Skeletal muscle cell (primary cell): ENCODE measurements around the gene EXOC6.
"Not testable (repeated sequence)": the region's sequence is repeated elsewhere in the genome, so short reads cannot be mapped to it uniquely, and the experiment has no call there.

Experiments
- DNase-seq: peaks from one replicate; pipeline ENCODE4 v3.0.0-alpha.2; 2010; ENCODE audit warnings: low read depth
- H3K4me3 ChIP-seq: 2 replicates; pipeline ENCODE4 v1.5.1; 2011; ENCODE audit warnings: low read depth, mild to moderate bottlenecking, control low read depth, low read length, moderate library complexity

Gene EXOC6

DNA sequence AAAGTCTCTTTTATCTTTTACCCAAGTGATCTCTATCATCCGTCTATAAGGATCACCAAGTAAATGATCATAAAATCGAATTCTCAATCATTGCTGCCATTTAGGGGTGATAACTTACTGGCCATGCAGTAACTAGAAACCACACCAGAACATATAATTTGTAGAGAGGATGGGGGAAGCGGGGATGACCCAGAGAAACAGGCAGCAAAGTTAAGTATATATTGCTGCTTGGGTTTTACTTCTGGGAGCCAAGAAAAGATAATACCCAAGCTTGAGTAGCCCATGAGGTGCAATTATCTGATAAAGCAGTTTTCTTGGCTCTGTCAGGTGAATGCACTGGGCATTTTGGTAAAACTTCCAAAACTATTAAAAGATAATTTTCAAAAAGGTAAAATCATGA lies 18.9 kb downstream of the EXOC6 start:
- DNase-seq, result no peak
- H3K4me3 ChIP-seq, result no peak overlapping the region

DNA sequence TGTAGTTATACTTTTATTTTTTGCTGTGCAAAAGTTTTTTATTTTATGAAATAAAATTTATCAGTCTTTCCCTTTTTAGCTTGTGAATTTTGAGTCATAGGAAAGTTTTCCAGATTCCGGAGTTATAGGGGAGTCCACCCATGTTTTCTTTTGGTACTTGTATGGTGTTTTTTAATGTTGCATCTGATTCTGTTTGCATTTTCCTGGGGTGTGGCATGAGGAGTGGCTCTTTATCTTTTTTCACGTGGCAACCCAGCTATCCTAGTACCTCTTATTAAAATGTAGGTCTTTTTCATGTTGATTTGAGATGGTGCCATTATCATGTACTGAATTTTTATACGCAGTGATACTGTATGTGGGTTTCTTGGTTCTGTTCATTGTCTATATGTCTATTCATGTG lies 19.7 kb downstream of the EXOC6 start:
- no peak overlapping the region for H3K4me3 ChIP-seq
- no peak for DNase-seq

DNA sequence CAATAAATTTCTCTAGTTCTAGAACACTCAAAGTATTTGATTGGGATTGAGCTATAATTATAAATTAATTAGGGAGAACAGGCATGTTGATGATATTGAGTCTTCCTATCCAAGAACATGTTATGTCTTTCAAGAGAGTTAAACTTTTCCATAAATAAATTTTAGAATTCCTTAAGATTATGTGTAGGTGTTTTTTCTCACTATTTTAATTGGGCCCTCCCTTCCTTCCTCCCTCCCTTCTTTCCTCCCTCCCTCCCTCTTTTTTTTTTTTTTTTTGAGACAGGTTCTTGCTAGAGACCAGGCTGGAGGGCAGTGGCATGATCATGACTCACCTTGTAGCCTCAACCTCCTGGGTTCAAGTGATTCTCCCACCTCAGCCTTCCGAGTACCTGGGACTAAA lies 20.2 kb downstream of the EXOC6 start:
- DNase-seq, result no peak
- H3K4me3 ChIP-seq, result no peak overlapping the region

DNA sequence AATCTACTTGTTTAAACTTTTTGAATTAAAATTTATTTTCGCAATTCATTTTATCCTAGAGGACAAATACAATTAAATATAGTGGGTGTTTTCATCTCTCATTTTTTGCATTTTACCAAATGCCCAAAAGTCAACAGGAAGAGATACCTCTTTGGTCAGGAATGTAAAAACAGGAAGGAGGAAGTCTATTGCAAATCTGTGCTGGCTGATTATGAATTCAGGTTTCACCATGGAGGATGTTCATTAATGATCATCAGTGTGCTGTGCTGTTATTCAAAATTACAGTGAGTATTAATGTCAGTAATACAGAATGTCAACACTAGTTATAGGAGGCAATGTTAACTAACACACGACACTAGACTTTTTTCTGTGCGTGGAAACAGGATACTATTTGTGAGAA lies 24.7 kb downstream of the EXOC6 start:
- DNase-seq, result no peak
- H3K4me3 ChIP-seq, result no peak overlapping the region

DNA sequence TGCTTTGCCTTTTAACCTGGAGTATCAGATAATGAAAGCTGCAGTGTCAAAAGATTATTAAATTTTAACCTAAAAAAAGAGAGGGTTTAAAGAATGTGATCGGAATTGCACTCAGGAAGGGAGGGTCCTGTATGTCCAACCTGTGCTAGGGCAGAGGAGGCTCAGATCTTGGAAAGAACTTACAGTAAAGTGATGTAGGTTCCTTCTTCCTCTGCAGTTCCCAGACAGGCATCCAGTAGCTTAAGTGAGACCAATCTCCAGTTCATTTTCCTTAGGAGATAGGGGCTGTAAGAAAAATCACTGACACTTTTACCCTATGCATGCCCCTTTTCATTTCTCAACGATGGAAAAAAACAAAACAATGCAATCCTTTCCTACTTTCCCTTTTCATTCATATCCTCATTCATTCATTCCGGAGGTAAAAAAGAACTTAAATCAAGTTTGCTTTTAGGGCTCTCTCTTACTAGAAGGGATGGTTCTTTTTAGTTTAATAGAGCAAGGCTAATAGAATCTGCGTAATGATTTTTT lies 28.3 kb downstream of the EXOC6 start:
- H3K4me3 ChIP-seq, result no peak overlapping the region
- no peak for DNase-seq

DNA sequence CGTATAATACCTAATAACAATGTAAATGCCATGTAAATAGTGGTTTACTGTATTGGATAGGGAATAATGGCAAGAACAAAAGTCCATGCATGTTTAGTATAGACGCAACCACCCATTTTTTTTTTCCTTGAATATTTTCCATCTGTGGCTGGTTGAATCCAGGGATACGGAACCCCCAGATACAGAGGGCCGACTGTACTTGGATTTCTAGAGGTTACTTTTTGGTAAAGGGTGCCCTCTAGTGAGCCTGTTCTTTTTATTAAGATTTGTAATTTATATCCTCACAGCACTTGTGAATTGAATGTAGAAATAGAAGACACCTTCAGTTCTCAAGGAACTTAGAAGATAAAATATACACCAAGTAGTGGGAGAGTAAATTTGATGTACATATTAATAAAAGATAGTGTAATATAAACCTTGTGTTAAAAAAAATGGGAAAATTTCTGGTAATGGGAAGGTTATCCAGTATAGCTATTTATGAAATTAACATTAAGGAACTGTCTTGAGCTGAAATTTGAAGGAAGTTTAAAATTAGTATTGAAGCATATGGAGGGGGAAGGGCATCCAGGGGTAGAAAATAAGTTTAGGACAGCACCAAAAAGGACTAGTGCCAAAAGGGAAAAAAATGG lies 32.0 kb downstream of the EXOC6 start:
- no peak overlapping the region for H3K4me3 ChIP-seq
- DNase-seq, result no peak

DNA sequence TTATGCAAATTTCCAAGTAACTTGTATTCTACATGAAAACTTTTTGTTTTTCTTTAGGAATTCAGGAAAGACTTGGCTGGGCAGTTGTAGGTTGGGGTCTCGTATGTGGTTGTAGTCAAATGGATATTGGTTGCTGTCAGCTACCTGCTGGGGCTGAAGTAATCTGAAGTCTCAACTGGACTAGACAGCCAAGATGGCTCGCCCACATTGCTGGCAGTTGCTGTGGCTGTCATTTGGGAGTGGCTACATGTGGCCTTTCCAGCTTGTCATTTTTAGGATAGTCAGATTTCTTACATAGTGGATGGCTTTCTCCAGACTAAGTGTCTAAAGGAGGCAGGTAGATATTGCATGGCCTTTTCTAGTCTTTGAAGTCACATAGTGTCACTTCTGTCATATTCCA lies 32.6 kb downstream of the EXOC6 start:
- no peak overlapping the region for H3K4me3 ChIP-seq
- DNase-seq, result no peak

DNA sequence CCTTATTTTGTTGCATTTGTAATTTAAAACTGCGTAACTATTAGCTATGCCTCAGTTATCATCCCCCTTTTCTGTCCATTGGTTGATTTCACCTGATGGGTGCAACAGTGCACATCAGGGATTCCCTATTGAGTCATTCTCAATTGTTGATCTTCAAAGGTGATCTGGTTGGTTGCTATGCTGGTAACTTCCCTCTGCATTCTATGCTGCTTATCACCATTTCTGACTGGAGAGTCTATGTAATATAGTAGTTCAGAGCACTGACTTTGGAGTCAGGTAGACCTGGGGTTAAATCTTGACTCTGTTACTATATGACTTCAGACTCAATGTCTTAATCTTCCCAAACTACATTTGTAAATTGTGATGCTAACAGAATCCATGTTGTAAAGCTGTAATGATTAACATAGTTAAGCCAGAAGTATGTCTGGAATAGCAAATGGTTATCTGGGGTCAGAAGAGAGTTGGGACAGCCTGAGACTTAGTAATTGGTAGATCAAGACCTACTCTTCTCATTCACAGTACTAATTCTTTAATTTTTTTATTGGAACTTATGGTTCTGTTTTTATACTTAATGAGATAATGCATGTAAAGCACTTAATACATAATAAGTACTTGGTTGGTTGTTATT lies 38.1 kb downstream of the EXOC6 start:
- H3K4me3 ChIP-seq, result no peak overlapping the region
- no peak for DNase-seq

DNA sequence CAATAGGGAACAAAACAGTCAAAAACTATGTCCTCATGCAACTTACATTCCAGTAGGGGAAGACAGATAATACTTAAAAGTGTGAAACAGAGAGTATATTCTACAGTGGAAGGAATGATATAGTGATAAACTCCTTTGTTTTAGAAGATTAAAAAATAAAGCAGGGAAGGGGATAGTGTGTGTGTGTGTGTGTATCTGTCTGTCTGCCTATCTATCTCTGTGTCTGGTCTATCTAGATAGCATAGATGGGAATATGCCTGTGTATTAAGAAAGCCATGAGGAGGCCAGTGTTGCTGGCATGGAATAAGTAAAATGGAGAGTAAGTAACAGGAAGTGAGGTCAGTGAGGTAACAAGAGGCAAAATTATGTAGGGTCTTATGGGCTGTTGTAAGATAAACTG lies 42.2 kb downstream of the EXOC6 start:
- no peak overlapping the region for H3K4me3 ChIP-seq
- DNase-seq, result no peak

DNA sequence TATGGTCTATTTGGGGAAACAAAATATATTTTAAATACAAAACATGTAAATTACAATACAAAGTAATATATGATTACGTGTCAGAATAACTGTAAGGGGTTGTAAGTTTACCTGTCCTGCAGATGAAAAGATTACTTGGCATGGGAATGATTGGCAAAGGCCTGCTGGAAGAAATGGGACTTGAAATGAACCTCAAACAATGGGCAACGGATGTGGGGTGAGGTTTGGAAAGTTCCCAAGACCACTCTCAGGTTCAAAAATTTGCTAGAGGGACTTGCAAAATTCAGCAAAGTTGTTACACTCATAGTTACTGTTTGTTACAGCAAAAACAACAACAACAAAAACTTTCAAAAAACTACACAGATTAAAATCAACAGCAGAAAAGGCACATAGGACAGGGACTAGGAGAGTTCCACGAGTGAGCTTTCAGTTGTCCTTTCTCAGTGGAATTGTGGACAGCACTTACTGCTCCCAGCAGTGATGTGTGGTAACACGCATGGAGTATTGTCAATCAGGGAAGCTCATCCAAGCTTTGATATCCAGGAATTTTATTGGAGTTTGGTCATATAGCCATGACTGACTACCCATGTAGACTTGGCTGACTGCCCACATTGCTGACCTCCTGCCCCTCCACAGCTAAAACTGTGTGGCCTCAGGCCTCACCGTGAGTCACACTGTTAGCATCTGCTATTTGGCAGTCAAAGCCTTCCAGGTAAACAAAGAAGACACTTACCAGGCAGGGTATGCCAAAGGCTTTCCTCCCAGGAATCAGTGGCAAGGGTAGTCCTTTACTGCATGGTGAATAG lies 43.8 kb downstream of the EXOC6 start:
- peak; percentile 76 for DNase-seq
- H3K4me3 ChIP-seq, result no peak overlapping the region

DNA sequence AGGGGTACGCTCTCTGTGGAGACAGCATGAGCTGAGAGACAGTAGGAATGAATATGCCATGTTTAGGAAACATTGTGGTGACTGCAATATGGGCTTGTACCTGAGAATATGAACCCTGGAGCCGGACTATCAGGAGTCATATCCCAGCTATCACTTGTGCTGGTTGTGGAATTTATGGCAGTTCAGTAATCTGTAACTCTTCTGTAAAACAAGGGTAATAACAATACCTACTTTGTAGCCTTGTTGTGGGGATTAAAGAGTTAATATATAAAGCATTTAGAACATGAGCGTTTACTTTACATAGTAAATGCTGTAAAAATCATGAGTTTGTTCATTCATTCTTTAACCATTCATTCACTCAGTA lies 44.4 kb downstream of the EXOC6 start:
- no peak overlapping the region for H3K4me3 ChIP-seq
- no peak for DNase-seq

DNA sequence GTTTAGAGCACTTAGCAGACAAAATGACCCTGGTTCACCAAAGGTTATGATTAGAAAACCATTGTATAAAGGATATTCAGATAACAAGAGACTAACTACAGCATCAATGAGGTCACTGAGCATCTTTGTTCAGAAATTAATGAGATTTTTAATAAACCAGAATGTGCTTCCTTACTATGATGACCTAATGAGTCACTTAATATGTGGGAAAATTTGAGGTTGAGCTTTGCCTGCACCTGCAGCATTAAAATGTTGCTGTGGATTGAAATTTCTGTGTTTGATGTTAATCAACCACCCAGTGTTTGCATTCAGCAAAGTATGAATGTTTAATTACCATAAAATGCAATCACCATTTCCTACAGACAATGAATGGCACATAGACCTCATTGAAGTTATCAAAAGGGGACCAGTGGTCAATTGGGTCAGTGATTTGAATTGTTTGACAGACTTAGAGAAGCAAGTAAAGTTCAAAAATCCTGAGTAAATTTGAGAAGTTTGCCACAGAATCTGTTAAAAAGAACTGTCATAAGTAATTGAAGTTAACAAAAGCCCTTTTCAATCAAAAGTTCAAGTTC lies 45.8 kb downstream of the EXOC6 start:
- no peak overlapping the region for H3K4me3 ChIP-seq
- DNase-seq, result no peak

DNA sequence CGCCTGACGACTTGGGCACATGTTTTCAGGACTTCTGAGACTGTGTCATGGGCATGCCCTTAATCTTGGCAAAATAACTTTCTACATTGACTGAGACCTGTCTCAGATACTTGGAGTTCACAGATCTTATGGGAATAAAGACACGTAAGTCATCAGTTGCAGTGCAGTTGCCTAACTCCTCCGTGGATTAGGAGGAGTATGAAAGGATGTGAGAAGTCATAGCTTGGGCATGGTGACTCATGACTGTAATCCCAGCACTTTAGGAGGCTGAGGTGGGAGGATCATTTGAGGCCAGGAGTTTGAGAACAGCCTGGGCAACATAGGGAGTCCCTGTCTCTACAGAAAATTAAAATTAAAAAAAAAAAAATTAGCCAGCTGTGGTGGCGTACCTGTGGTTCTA lies 49.6 kb downstream of the EXOC6 start:
- no peak for DNase-seq
- H3K4me3 ChIP-seq, result no peak overlapping the region

DNA sequence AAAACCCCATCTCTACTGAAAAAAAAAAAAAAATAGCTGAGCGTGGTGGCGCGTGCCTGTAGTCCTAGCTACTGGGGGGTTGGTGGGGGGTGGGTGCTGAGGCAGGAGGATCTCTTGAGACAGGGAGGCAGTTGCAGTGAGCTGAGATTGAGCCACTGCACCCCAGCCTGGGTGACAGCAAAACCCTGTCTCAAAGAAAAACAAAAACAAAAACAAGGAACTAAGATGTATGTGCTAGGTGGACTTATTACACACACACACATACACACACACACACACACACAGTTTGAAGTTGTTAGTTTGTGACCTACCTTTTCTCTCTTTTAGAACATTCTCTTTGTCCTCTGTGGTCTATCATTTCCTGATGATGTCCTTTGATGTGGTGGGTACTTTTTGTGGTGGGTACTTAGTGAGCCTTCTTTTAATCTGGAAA lies 53.5 kb downstream of the EXOC6 start:
- no peak for DNase-seq
- no peak overlapping the region for H3K4me3 ChIP-seq

DNA sequence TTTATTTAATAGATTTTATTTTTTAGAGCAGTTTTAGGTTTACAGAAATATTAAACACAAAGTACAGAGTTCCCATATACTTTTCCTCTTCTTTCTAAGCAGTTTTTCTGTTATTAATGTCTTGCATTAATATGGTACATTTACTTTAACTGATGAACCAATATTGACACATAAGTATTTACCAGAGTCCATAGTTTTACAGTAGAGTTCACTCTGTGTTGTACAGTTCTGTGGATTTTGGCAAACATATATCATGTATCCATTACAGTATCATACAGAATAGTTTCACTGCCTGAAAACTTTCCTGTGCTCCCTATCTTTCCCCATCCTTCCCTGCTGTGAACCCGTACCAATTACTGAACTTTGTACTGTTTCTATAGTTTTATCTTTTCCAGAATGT lies 55.3 kb downstream of the EXOC6 start:
- DNase-seq, result no peak

DNA sequence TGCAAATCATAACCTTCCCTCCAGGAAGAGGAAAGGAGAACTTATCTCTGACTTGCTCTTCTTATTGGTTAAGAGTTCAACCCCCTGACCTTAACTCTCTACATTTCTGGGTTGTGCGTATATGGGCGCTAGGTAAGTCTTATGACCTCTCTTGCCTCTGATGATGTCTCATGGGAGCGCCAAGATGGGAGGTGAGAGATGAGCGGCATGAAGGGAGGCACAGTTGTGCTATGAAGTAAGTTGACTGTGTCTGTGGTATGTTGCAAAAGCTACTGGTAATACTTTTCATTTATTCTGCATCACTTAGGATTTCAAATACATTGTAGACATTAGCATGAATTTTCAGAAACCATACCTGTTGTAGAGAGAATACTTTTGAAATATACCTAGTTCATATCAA lies 59.0 kb downstream of the EXOC6 start:
- no peak overlapping the region for H3K4me3 ChIP-seq
- DNase-seq, result no peak

More for the DNA sequence above, 55.3 kb downstream of the EXOC6 start:
- no peak overlapping the region for H3K4me3 ChIP-seq

DNA sequence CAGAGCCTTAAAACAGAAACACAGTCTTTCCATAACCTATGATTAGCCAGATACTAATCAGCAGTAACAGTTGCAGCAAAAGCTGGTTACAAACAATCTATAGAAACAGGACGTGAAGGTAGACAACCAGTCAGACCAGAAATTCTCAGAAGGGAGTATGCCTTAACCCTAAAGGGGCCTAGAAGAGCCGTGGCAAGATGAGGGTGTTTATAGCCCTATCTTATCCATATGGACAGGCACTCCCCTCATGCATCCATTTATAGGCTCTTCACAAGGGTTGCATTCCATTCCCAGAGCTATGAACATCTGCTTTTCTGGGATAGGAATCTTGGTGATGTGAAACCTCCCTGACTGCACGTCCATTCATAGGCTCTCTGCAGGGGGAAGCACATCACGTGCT lies 64.3 kb downstream of the EXOC6 start:
- not testable (repeated sequence) for H3K4me3 ChIP-seq, DNase-seq

DNA sequence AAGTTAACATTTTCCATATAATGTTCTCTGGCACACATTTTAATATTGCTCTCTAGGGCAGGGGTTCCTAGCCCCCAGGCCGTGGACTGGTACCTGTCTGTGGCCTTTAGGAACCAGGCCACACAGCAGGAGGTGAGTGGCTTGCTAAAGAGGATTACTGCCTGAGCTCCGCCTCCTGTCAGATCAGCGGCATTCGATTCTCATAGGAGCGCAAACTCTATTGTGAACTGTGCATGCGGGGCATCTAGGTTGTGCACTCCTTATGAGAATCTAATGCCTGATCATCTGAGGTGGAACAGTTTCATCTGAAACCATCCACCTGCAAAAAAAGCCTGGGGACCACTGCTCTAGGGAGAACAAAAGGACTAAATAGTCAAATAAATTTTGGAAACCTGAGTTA lies 65.7 kb downstream of the EXOC6 start:
- H3K4me3 ChIP-seq, result no peak overlapping the region
- DNase-seq, result no peak

DNA sequence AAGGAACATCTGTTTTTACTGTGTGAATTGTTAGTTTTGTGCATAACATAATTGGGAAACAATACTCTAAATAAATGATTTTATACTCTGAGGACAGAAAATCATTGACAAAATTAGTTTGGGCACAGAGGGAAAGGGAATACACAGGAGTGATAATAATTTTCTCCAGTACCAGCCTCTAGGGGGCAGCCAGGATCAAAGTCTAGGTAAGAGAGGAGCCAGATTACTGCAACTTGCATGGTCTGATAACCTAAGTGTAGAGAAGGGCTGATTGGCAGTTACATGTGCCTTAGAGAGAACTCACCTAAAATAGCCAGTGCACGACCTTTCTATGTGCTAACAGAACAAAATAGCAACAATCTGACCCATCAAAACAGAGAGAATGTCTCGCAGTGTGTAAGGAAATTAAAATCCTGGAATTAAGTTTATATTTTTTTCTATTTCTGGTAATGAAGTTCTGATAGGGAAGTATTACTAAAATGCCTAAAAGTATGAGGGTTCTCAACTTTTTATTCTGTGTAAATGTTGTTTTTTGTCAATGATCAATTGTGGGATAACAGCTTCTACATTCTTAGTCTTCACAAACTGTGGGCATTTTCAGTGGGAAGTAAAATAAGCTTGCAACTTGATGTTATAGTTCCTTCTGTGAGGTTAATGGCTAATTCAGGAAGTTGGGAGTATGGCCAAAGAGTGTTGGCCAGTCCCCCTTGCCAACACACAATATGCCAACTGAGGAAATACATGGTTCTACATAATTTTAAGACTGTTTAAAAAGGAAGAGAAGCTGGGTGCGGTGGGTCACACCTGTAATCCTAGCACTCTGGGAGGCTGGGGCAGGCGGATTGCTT lies 66.4 kb downstream of the EXOC6 start:
- DNase-seq, result no peak
- no peak overlapping the region for H3K4me3 ChIP-seq
